MM.1S (cell line): ENCODE data around the gene EPM2A.

ENCODE experiments used
- CTCF ChIP-seq: fragments of 300-600 bp; sonication (generic); IDR thresholded peaks from 2 replicates; pipeline ENCODE4 v1.5.1; 2016; ENCODE audit warnings: antibody characterized with exemption, low read length, mixed read lengths
- EZH2 ChIP-seq: fragments of 300-600 bp; sonication (generic); optimal IDR thresholded peaks from 2 replicates; pipeline ENCODE3; 2017; ENCODE audit warnings: low read depth, mild to moderate bottlenecking, antibody characterized with exemption, low read length, mixed read lengths

GRCh38 chr6:145713773-145714172 lies 21.5 kb downstream of the EPM2A start:
- TF ChIP-seq CTCF (no peak), EZH2 (no peak)
